SJSA1 (cell line): ENCODE results near the gene ARL11. TPM values are rescaled to one million over a fixed set of nuclear protein-coding genes. Genes with fewer than 3 reads are reported as not detected.
"Not testable (repeated sequence)": the region's sequence is repeated elsewhere in the genome, so short reads cannot be mapped to it uniquely, and the experiment has no call there.

Experiments
- DNase-seq, 2 experiments: peaks; one replicate each; pipeline ENCODE4 v3.0.0-alpha.2; 2015 to 2020; ENCODE audit warnings: low spot score in 2 of 2, low read depth in 1 of 2
- H3K27ac ChIP-seq: fragments of 250-450 bp; sonication (Bioruptor Pico); 2 replicates; pipeline ENCODE4 v1.5.1; 2020; ENCODE audit warnings: mild to moderate bottlenecking, moderate library complexity
- H3K27me3 ChIP-seq: fragments of 250-450 bp; sonication (Bioruptor Pico); replicated peaks from 2 replicates; pipeline ENCODE4 v1.5.1; 2020; ENCODE audit warnings: mild to moderate bottlenecking, moderate library complexity
- H3K36me3 ChIP-seq: fragments of 250-450 bp; sonication (Bioruptor Pico); 2 replicates; pipeline ENCODE4 v1.5.1; 2020; ENCODE audit warnings: mild to moderate bottlenecking
- H3K4me1 ChIP-seq: fragments of 250-450 bp; sonication (Bioruptor Pico); replicated peaks from 2 replicates; pipeline ENCODE4 v1.6.1; 2021; ENCODE audit warnings: mild to moderate bottlenecking
- H3K4me3 ChIP-seq: fragments of 250-450 bp; sonication (Bioruptor Pico); 2 replicates; pipeline ENCODE4 v1.5.1; 2020; ENCODE audit warnings: mild to moderate bottlenecking
- H3K9me3 ChIP-seq: fragments of 250-450 bp; sonication (Bioruptor Pico); replicated peaks from 2 replicates; pipeline ENCODE4 v1.5.1; 2020; ENCODE audit warnings: mild to moderate bottlenecking
- total RNA-seq: library from RNA; depleted of rRNA; stranded (reverse); fragments of >200 nt; shearing (Covaris generic); gene quantifications from 2 replicates; pipeline ENCODE4 v1.2.3, GENCODE V29; 2014

Gene ARL11
- total RNA-seq, 1 experiment from 2014 or later = 0.03 TPM

DNA sequence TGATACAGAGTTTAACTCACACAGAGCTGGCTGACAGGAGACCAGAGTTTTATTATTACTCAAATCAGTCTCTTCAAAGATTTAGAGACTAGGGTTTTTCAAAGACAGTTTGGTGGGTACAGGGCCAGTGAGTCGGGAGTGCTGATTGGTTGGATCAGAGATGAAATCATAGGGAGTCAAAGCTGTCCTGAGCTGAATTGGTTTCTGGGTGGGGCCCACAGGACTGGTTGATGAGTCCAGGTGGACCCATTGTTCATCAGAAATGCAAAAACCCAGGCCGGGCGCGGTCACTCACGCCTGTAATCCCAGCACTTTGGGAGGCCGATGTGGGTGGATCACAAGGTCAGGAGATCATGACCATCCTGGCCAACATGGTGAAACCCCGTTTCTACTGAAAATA, 25.7 kb upstream of the ARL11 start:
- not testable (repeated sequence) for H3K9me3 ChIP-seq, H3K27ac ChIP-seq, H3K27me3 ChIP-seq, H3K4me1 ChIP-seq, DNase-seq, H3K4me3 ChIP-seq, H3K36me3 ChIP-seq

DNA sequence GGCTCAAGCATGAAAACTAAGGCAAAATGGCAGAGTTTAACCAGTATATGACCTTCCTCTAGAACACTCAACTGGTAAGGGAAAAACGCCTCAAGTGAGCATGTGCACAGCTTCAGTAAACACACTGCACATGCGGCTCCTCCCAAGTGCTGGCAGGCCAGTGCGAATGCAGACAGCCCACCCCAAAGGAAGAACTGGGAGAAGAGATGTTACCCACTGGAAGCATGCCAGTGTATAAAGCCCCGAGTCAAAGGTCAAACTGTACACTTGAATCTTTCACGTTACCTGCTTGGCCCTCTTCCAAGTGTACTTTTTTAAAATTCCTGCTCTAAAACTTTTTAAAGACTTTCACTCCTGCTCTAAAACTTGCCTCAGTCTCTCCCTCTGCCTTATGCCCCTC, 23.7 kb upstream of the ARL11 start:
- no peak for DNase-seq
- H3K4me1 ChIP-seq = no peaks in the 10 kb centered on the region
- no peaks in the 10 kb centered on the region for H3K36me3 ChIP-seq
- no peak overlapping the region for H3K27ac ChIP-seq
- H3K9me3 ChIP-seq = no peaks in the 10 kb centered on the region
- H3K27me3 ChIP-seq = no peaks in the 10 kb centered on the region
- no peak overlapping the region for H3K4me3 ChIP-seq

DNA sequence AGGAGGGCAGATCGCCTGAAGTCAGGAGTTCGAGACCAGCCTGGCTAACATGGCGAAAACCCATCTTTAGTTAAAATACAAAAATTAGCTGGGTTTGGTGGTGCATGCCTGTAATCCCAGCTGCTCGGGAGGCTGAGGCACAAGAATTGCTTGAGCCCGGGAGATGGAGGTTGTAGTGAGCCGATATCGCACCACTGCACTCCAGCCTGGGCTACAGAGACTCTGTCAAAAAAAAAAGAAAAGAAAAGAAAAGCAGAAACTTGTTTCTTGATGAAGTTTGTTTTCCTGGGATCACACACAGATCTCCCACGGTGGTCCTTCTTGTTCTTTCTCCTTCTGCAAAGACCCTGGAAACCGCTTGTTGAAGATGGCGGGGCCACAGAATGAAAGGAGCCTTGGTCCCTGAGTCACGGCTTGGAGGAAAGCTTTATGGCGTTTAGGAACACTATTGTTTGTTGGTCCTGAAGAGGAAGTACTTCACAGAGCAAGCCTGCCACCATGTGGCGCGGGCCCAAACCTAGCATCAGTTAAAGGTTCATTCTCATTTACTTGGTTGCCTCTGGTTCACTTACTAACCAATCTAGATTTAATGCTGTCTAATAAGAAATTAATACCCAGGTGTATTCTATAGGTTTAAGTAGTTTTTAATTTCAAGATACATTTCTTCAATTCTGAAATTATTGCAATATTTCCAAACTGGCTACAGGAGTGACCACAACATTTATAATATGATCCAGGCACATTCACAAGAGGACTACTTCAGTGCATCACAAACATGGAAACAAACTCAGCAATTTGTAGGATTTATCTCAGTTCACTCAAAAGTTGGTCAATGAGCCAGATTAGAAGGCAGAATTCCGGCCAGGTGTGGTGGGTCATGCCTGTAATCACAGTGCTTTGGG, 21.3 kb upstream of the ARL11 start:
- Histone ChIP-seq H3K4me3 (no peak overlapping the region), H3K4me1 (no peaks in the 10 kb centered on the region), H3K27me3 (no peaks in the 10 kb centered on the region), H3K27ac (no peak overlapping the region), H3K36me3 (no peaks in the 10 kb centered on the region), H3K9me3 (no peaks in the 10 kb centered on the region; the same call in 1 of the 2 replicates)
- DNase-seq = peak; percentile 63 to 78

DNA sequence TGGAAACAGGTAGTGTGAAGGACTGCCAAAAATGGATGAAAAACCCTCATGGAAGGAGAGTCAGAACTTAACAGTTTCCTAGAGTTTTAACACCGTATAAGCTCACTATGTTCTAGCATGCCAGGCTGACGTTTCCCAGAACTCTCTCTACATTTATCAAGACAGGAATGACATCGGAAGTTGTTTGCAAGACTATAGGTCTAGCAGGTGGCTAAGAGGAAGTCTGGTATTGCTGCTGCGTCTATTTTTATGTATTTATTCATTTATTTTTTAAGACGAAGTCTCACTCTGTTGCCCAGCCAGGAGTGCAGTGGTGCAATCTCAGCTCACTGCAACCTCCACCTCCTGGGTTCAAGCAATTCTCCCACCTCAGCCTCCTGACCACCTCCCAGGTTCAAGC, 20.5 kb upstream of the ARL11 start:
- Histone ChIP-seq H3K36me3 (no peaks in the 10 kb centered on the region), H3K4me1 (no peaks in the 10 kb centered on the region), H3K4me3 (no peak overlapping the region), H3K9me3 (no peaks in the 10 kb centered on the region; the same call in 1 of the 2 replicates), H3K27ac (no peak overlapping the region), H3K27me3 (no peaks in the 10 kb centered on the region)
- DNase-seq = no peak

DNA sequence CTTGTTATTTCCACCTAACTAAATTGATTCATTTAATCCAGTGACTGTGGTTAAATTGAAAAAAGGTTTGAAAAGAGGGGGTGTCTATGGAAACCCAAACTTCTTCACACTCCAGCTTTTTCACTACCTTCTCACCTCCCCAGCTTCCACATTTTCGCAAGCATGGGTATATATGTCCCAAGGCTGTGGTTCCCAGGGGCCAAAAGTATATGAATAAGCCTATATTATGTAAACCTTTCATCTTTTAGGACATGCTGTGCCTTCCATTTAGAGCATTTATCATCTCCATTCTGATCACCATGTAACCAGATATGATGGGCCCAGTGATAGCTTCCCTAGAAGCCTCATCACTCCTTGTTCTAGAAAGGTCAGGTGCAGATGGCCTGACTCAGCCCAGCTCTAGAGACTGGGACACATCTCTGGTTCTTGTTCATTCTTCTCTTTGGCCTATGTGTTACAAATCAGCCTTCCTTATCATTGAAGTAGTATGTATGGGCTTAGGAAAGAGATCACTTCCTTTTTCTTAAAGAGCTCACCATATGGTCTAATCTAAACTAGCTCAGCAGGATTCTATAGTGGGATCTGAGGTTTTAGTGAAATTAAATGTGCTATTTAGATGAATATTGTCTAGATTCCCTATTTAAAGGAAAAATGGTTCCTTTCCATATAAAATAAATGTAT, 19.5 kb upstream of the ARL11 start:
- Histone ChIP-seq H3K27ac (no peak overlapping the region), H3K4me3 (no peak overlapping the region), H3K36me3 (no peaks in the 10 kb centered on the region), H3K27me3 (no peaks in the 10 kb centered on the region), H3K9me3 (no peaks in the 10 kb centered on the region; the same call in 1 of the 2 replicates), H3K4me1 (no peaks in the 10 kb centered on the region)
- no peak for DNase-seq

DNA sequence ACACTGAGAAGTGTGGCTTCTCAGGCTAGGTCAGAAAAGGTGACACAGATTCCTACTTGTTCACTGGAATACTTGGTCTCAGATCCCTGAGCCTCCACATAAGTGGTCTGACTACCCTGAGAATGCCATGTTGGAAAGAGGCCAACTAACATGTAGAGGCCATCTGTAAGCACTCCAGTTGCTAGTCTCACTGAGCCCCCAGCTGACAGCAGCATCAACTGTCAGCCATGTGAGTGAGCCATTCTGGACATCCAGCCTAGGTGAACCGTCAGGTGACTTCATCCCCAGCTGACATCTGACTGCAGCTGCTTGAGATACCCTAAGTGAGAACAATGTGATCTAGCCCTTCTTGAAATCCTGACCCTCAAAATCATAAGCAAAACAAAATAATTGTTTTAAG, 18.1 kb upstream of the ARL11 start:
- Histone ChIP-seq H3K36me3 (no peaks in the 10 kb centered on the region), H3K27me3 (no peaks in the 10 kb centered on the region), H3K4me3 (no peak overlapping the region), H3K4me1 (no peaks in the 10 kb centered on the region), H3K27ac (no peak overlapping the region), H3K9me3 (no peaks in the 10 kb centered on the region; the same call in 1 of the 2 replicates)
- no peak for DNase-seq

DNA sequence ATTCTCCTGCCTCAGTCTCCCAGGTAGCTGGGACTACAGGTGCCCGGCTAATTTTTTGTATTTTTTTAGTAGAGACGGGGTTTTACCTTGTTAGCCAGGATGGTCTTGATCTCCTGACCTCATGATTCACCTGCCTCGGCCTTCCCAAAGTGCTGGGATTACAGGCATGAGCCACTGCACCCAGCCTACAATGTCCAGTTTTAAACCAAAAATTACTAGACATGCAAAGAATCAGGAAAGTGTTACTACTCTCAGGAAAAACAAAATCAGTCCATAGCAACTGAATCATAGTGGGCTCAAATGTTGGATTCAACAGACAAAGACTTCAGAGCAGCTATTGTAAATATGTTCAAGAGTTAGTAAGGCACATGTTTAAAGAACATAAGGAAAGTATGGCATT, 16.3 kb upstream of the ARL11 start:
- not testable (repeated sequence) for H3K4me3 ChIP-seq, DNase-seq, H3K27ac ChIP-seq, H3K4me1 ChIP-seq, H3K9me3 ChIP-seq, H3K27me3 ChIP-seq, H3K36me3 ChIP-seq

DNA sequence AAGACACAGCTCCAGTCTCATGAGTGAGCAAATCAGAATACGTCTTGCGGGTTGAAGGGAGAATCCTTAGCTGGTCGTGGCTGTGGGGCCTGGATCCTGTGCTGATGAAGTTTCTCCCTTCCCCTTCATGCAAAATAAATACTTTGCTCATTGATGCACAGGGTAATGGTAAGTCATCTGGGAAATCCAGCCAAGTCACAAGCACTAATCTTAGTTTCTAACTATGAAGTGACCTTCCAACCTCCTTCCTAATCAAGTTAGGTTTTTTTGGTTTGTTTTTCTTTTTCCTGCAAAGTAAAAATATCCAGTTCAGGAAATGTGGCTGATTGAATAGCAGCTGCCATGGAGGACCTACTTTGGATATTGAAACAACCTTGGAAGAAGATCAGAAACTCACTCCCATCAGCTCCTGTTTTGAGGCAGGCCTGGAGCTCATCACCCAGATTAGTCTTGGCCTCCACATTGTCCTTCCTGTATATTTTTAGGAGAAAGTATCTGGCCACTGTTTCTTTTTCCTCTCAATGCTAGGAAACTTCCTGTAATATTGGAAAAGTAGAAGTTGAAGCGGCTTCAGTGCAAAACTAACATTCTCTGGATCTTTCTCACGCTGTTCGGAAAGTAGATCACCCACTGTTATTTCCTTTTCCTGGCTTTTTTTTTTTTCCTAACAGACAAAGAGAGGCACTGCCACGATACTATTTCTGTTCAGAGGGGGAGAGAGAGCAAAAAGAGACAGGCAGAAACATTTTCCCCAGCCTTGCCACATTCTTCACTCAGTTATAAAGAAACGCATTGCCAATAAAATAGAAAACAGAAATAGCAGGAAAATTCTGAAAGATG, 12.3 kb upstream of the ARL11 start:
- no peak for DNase-seq
- H3K4me3 ChIP-seq = no peak overlapping the region
- no peaks in the 10 kb centered on the region for H3K36me3 ChIP-seq
- H3K27ac ChIP-seq = no peak overlapping the region
- H3K9me3 ChIP-seq = no peaks in the 10 kb centered on the region
- H3K4me1 ChIP-seq = no peaks in the 10 kb centered on the region
- no peaks in the 10 kb centered on the region for H3K27me3 ChIP-seq

DNA sequence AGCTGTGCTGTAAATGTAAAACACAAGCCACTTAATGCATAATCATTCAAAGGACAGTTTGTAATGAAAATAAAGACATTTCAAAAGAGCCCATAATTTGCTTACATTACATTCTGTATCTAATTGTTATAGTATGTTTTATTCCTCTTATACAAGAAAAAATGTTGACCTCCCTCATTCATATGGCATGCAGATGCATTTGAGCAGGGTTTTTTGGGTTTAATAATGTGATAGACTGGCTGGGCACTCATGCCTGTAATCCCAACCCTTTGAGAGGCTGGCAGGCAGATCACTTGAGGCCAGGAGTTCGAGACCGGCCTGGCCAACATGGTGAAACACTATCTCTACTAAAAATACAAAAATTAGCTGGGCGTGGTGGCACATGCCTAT, 11.6 kb upstream of the ARL11 start:
- no peaks in the 10 kb centered on the region for H3K36me3 ChIP-seq
- H3K4me1 ChIP-seq = no peaks in the 10 kb centered on the region
- H3K27me3 ChIP-seq = no peaks in the 10 kb centered on the region
- H3K27ac ChIP-seq = no peak overlapping the region
- no peak for DNase-seq
- H3K9me3 ChIP-seq = no peaks in the 10 kb centered on the region
- no peak overlapping the region for H3K4me3 ChIP-seq

DNA sequence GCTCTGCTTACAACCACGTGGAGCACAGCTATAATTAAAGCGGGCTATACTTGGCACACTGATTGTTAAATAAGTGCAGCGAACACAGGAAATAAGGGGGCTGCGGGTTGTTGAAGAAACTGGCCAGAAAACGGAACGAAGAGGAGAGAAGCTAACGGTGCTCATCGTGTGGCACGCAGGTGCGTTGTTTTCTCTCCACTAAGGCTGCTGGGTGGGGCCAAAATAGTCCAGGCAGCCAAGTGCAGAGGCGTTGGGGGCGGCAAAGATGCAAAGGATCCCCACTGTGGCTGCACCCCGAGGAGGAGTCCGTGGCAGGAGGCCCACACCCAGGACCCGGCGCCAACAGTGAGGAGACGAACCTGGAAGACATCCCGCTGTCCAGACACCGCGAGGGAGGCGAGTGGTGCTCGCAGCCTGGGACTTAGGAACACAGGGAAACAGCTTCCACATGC, 8.1 kb upstream of the ARL11 start:
- H3K4me1 ChIP-seq = no peaks in the 10 kb centered on the region
- H3K27ac ChIP-seq = no peak overlapping the region
- no peak for DNase-seq
- no peaks in the 10 kb centered on the region for H3K9me3 ChIP-seq
- H3K36me3 ChIP-seq = no peaks in the 10 kb centered on the region
- H3K27me3 ChIP-seq = no peaks in the 10 kb centered on the region
- peak overlapping the region; percentile 20 for H3K4me3 ChIP-seq

DNA sequence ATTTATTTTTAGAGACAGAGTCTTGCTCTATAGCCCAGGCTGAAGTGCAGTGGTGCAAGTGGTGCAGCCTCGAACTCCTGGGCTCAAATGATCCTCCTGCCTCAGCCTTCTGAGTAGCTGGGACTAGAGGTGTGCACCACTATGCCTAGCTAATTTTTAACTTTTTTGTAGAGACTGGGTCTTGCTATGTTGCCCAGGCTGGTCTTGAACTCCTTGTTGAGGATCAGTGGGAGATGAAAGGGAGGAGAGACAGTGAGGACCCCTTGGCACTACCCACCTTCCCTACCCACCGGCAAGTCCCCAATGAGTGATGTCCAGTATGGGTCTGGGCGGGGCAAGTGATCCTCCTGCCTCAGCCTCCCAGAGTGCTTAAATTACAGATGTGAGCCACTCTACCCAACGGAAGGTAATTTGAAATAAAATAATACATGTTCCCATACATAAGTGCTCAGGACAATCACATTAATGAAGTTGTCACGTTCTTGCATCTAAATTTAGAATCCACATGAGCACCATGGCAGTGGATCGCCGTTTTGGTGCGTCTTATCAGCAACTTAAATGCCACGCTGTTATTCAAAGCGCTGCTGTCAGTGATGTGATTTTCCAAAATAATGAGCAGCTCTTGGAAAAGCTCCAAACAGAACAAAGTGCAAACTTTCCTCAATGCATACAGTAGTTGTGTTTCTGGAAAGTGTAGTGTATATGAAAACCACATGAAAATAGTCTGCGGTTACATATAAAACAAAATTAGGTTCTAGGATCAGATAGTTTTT, 5.9 kb upstream of the ARL11 start:
- no peaks in the 10 kb centered on the region for H3K9me3 ChIP-seq
- no peak for DNase-seq
- no peak overlapping the region for H3K27ac ChIP-seq
- H3K36me3 ChIP-seq = no peaks in the 10 kb centered on the region
- no peaks in the 10 kb centered on the region for H3K27me3 ChIP-seq
- H3K4me1 ChIP-seq = no peaks in the 10 kb centered on the region
- H3K4me3 ChIP-seq = no peak overlapping the region

DNA sequence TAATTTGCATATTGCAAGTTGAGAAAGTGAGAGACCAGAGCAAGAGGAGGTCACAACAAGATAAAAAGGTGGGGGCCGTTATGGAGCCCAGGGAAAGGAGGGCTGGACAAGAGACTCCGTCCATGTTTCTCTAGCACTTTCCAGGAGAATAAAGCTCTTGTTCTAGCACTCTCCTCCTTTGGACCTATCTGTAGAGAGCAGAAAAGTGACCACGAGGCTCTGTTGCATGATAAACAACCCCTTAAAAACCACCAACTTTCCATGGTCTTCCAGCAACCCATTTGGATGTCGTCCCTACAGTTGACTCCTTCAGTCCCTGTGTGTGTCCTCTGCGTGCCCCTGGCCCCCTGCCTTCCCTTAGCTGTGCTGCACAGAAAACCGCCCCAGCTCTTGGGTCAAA, 4.1 kb upstream of the ARL11 start:
- DNase-seq = no peak
- H3K27ac ChIP-seq = no peak overlapping the region
- peaks cover under 1% of the 10 kb centered on the region; the same call in 1 of the 2 replicates for H3K4me1 ChIP-seq
- no peaks in the 10 kb centered on the region for H3K9me3 ChIP-seq
- H3K36me3 ChIP-seq = no peaks in the 10 kb centered on the region
- no peak overlapping the region for H3K4me3 ChIP-seq
- H3K27me3 ChIP-seq = no peaks in the 10 kb centered on the region

DNA sequence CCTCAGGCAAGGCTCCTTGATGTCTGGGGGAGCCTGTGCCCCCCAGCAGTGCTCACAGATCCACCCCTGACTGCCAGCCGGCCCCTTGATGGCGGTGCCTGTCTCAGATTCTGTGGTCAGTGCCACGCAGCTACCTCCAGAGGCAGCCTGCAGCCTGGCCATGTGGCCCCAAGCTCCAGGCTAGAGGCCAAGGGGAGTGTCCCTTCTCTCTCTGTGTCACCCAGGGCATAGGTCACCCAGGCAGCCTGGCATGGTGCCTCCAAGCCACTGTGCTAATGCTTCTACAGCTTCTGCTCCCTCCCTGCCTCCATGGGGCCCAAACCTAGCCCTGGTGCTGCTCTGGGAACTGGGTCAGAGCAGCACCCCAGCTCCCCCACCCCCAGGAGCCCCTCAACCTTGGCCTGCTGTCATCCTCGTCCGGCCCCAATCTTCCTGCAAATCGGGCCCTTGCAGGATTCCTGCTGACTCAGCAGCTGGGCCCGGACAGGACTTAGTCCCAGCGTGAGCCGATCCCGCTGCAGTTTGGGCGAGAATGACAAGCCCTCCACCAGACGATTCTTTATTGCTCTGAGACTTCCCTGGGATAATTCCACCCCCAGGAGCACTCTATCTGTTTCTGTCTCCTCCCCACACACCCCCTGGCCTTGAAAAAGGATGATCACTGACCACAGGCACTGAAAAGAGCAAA, 2.8 kb upstream of the ARL11 start:
- H3K4me1 ChIP-seq = peaks cover 7% of the 10 kb centered on the region; the same call in 1 of the 2 replicates
- no peak overlapping the region for H3K27ac ChIP-seq
- no peaks in the 10 kb centered on the region for H3K27me3 ChIP-seq
- H3K9me3 ChIP-seq = no peaks in the 10 kb centered on the region
- no peaks in the 10 kb centered on the region for H3K36me3 ChIP-seq
- no peak for DNase-seq
- no peak overlapping the region for H3K4me3 ChIP-seq
